OCI-LY3 (cell line): Measurements from ENCODE around the gene TTC13.

Experiments
- CTCF ChIP-seq: fragments of 200-600, 300-600 bp; sonication (generic); IDR thresholded peaks from 2 replicates; pipeline ENCODE4 v1.5.1; 2014; ENCODE audit warnings: antibody characterized with exemption, low read length, low read depth
- EZH2phosphoT487 ChIP-seq: fragments of 200-600 bp; shearing (Covaris generic); IDR thresholded peaks from 2 replicates; pipeline ENCODE4 v1.6.1; 2018; ENCODE audit warnings: antibody characterized with exemption, mixed run types, low read depth

GRCh38 chr1:230994860-230995259 lies 16.2 kb upstream of the TTC13 start:
- TF ChIP-seq CTCF (no peak), EZH2phosphoT487 (no peak)
